Measurements from ENCODE around the gene CTSZ.
A peak's percentile ranks its signal among the peaks of the same experiment; 100 is the strongest.
"Not testable (repeated sequence)": the region's sequence is repeated elsewhere in the genome, so short reads cannot be mapped to it uniquely, and the experiment has no call there.

Gene CTSZ

DNA sequence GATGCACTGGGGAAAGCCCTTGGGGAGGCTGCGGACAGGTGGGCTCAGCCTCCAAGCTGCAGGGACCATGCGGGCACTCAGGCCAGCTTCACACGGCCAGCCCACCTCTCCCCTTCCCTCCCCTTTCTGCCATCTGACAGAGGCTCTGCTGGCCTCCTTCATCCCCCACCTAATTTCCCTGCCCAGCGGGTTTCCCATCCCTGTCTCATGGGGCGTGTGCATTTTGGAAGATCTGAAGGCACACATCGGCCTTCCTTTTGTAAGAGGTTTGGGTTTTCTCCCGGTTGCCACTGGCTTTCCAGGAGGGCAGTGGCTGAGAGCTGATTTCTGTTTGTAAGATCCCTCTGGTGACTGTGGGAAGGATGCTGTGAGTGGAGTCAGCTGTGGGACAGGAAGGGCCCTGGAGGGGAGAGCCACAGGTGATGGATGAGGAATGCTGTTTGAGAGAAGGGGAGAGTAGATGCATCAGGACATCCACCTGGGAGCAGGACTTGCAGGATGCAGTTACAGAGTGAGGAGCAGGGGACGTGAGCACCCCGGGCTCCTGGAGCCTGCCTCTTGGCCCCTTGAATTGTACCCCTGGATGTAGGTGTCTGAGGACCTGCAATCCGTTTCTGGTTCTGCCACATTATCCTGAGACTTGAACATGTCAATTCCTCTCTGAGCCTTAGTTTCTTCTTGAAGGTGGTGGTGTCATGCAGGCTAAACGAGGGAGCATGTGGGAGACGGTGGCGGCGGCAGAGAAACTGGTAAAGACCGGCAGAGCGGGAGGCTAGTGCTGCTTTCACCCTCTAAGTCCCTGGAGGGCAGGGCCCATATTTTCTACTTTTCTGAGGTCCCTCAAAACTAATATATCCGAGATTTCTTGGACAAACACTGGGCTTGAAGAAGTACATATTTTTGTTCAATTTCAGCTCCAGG, 6.2 kb upstream of the CTSZ start:
- peak in 1 of 2 donors; percentile 12 for DNase-seq

DNA sequence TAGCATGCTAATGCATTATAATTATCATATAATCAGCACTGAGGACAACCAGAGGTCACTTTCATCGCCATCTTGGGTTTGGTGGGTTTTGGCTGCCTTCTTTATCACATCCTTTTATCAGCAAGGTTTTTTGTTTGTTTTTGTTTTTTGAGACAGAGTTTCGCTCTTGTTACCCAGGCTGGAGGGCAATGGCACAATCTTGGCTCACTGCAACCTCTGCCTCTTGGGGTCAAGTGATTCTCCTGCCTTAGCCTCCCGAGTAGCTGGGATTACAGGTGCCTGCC, 4.8 kb upstream of the CTSZ start:
- not testable (repeated sequence) for DNase-seq

DNA sequence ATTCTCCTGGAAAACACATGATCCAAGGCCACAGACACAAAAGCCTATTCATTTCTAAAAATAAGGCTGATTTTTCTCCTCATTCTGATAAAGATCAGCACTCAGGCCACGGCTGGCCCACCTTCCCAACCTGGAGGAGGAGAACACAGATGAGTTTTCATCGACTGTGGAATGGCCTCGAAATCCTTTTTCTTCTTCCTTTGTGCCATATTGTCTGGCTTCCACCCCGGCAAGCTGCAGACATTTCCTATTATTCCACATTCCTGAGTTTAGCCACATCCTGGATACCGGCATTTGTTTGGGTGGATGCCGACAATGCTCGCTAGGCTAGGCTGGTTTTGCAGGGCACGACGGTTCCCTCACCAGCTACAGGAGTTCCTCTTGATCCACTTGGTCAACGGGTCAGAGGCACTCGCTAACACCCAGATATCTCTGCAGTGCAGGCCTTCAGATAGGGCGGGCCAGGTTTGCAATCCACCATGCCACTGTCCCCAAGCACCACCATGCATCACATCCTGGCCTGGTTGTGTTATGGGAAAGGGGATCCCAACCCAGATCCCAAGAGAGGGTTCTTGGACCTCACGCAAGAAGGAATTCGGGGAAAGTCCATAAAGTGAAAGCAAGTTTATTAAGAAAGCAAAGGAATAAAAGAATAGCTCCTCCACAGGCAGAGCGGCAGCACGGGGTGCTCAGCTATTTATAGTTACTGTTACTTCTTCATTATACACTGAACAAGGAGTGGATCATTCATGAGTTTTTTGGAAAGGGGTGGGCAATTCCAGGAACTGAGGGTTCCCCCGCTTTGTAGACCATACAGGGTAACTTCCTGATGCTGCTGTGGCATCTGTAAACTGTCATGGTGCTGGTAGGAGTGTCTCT, 4.2 kb upstream of the CTSZ start:
- no peak for DNase-seq

DNA sequence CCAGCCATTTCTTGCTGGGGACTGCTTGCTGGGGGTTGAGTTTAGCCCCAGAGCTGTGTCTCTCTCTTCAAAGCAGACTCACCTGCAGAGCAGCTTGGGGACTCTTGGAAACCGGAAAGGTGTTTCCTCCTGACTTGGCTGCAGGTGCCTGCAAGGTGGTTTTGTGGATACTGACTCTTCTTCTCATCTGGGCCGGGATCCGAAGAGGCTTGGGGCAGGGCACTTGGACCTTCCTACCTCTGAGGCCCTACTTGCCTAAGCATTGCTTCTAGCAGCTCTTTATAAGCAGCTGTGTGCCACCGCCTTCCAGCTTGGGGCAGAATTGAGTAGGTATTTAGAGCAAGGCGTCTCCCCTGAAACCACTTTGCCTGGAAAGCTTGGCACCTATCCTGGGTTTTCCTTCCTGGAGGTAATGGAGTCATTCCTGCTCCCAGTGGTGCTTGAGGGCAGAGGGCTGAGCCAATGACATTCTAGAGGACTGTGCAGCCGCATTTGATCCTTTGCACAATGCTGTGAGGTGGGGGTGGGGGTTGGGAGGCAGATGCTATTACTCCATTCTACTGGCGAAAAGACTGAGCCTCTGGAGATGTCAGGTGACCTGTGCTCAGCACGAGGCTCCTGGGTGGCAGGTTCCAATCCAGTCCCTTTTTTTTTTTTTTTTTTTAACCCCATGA, 3.4 kb upstream of the CTSZ start:
- DNase-seq, result no peak

DNA sequence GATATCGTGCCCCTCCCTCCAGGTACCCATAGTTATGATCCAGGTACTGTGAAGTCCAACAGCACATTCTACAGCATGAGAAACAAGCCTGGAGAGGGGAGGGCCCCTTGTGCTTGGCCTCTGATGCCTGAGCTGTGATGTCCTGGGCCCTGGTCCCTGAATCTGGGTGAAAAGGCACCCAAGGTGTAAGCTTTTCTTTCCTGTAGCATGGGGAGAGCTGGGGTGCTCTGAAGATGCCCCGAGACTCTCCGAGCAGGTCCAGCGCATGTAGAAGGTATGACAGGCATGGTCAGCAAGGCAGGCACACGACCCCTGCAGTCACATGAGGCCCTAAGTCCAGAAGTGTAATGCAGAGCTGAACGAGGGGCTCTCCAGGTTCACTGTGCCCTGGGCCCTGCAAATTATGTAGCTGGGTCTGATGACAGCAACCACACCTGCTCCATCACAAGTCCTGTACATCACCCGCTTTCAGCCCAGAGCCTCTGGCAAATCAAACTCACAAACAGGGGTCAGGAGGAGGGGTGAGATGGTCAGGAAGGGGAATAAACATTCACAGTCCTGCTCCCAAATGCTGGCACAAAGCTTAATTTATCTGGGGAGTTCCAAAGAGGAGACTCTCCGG, 1.8 kb upstream of the CTSZ start:
- no peak for DNase-seq

DNA sequence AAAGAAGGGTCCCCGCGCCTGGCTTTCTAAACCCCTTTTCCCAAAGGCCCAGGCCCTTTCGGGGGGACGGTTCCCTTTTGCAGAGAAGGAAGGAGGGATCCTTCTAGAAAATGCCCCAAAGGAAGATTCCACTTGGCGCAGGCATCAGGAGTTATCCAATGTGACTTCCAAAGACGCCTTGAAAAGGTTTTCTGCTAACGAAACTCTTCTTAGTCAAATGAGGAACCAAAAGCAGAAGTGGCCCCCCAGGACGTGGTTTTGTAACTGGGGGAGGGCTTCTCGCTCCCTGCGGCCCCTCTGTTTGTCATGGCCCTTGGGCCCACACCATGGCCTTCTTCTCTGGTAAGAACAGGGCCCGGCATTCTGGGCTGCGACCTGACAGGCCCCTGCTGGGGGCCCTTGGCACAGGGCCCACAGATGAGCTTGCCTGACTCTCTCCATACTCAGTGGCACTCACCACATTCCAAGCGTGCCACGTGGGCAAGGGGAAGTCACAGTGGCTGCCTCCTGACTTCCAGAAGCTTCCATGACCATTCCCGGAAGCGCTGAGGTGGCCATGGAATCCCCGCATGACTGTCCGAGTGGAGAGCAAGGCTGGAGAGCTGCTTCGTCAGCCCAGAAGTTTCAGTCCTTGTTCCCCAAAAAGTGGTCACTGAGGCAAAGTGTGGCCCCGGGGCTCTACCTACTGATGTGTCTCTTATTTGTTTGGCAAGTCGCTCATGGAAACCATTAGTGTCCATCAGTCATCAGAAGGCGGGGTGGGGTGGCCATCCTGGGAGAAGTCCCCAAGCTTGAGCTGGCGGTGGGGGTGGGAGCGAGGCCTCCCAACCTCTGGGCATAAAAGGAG, 834 bp upstream of the CTSZ start:
- no peak for DNase-seq

DNA sequence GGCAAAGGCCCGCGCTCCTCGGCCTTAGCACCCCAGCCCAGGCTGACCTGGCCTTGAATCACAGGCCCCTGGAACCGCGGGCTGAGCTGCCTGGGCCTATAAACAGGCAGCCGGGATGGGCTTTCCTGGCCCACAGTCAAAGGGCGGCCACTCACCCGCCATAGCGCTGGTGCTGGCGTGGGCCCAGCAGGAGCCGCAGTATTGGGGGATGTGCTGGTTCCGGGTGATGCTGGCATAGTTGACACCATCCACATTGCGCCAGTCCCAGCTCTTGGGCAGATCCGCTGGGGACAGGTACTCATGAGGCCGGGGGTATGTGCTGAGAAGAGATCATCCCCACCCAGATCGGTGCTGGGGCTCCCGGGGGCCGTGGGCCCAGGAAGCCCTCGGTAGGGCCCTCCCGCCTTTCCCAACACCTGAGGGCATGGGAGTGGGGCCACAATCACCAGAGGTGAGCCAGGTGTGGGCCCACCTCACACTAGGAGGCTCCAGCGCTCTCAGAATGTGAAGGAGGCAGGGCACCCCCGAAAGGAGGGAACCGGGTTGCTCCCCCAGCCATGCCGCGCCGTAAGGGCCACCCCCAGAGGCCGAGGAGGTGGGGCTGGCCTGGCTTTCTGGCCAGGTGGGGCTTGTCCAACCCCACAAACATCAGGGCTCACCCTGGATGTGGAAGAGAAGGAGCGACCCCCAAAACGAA, 739 bp downstream of the CTSZ start:
- no peak for DNase-seq

DNA sequence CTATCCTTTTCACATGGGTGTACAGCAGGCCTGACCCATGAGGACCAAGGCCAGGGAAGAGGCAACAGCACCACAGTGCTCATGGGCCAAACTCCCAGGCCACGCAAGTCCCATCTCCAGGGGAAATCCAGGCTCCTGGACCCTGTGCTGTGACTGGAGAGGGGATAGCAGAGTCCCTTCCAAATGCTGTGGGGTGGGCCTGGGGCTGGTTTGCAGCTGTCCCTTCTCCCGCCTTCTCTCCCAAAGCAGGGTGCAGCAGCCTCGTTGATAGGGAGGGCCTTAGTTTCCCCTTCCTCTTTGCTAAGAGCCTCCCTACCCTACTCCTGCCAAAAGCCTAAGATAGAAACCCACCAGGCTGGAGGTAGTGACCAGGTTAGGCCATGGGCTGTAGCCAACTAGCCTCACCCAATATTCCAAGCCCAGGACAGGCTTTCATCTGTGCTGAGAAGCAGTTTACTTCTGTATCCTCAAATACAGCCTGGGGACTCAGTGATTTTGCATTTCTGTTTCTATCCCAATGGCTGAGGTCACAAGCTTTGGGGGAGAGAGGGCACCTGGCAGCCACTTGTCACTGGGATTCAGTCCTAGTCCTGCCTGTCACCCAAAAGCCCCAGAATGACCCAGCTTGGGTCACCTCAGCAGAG, 1.4 kb downstream of the CTSZ start:
- DNase-seq, result no peak

DNA sequence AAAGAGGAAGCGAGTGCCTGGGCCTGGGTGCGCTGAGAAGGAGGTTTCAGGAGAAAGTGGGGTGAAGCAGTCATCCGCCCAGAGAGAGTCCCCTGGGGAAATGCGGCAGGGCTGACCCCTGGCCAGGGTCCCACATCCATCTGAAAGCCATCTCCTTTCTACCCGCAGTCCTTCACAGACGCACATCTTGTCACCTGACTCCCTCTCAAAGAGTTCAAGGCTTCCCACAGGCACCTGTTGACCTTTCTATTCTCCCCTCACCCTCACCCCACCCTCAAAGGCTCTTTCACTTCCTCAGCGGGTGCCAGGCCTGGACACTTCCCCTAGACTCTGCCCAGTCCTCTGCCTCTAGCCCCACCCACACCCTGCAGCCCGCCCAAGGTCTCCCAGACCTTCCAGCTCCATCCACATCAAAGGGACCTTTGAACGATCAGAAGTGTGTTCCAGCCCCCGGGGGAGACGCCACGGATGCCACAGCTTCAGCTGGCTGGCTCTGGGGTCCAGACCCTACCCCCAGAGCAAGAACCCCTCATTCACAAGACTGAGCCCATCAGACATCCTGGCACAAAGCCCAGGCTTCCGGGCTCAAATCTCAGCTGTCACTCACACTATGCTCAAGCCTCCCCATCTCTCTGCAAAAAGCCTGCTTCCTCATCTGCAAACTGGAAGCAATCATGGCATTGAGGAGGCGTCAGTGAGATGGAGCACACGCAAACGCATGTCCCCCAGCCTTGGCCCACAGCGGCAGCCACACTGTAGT, 2.1 kb downstream of the CTSZ start:
- peak in 1 of 2 donors; percentile 39 for DNase-seq

DNA sequence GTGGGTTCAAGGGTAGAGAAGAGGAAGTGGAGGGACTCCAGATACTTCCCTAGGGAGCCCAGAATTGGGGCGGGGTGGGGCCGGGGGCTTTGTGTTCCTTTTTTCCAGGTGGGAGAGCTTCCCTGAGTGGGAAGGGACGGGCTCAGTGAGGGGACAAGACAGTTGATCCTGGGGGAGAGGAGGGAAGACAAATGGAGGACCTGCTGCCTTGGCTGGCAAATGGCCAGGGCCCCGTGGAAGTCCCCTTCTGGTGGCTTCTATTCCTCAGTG, 2.6 kb downstream of the CTSZ start:
- DNase-seq, result peak; percentile 57 to 58

DNA sequence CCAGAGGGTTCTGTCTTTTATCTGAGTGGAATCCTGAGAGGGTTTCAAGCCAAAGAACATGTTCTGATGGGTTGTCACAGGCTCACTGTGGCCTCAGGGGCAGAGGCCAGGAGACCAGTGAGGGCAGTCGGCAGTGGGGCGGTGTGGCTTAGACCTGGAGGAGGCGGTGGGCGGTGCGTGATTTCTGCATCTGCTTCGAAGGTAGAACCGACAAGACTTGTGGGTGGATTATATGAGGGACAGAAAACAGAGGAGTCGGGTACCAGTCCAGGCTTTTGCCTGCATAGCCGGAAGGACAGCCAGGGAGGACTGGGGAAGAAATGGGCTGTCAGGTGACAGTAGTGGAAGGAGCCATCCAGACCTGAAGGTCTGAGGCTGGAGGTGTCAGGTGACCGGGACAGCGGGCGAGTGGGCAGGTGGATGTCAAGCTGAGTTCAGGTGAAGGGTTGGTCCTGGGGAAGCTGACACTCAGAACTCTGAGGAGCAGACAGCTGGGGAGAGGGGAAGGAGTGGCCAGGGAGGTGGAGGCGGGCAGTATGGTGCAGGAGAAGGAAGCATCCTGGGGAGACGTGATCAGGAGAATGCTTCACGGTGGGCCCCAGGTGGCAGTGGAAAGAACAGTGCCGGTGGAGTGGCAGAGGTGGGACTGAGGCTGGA, 3.1 kb downstream of the CTSZ start:
- DNase-seq, result no peak

DNA sequence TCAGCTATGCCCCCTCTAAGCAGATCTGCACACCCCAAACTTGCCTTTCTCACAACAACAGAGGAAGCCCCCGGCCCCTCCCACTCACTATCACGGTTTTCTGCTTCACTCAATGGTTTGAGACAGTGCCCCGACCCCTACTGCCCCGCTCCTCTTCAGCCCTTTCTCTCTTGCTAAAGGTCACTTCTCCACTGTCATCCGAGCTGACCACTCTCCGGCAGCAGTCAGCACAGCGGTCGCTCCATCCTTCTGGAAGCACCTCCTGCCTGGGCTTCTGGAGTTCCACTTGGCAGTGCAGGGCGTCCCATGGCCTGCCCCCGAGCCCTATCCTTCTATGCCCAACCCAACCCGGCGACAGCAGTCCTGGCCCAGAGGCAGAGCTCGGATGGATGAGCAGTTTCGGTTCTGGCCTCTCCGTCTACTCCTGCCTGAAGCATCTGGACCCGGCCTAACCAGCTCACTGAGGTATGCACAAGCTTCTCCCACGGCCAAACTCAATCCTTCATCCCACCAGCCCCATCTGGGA, 4.1 kb downstream of the CTSZ start:
- DNase-seq, result no peak

DNA sequence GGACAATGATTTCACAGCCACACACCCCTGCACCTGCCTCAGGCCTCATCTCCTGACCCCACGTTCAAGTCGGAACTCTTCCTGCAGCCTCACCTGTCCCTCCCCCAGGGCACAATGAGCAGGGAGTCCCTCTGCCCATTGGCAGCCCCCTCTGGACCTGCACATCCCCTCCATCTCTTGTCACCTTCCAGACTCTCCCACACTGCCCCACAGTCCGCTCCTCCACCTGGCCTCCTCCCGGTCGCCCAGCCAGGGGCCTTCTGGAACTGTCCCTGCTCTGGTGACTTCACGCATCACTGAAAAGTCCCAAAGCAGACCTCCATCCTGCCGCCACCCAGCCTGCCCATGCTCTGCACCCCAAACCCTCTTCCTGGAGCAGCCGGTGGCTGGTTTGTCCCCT, 4.7 kb downstream of the CTSZ start:
- DNase-seq, result no peak

DNA sequence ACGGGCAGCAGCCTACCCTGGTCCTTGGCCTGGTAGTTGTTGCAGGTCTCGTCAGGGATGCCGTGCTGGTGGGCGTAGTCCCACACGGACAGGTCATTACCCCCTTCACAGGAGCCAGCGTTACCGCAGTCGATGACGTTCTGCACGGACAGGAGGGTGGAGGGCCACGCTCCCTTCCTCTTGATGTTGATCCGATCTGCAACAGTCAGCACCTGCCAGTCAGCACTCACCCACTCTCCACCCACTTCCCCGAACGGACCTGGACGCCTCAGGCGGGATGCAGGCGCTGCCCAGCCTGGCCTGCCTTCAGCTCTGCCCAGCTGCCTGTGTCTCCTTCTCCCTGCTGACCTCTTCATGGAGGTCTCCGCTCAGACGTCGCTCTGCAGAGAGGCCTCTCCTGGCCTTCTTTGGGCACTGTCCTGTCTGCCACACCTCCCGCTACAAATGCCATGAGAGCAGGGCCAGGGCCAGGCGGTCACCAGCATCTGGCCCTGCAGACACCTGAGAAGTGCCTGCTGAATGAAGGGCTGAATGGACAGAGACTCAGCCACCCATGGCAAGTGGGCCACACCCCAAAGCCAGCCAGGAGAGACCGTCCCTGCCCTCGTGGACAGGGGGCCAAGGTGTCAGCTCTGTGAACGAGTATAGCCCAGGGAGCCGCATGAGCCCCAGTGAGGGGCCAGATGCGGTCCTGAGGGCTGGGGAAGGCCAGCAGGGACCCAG, 5.4 kb downstream of the CTSZ start:
- no peak for DNase-seq

DNA sequence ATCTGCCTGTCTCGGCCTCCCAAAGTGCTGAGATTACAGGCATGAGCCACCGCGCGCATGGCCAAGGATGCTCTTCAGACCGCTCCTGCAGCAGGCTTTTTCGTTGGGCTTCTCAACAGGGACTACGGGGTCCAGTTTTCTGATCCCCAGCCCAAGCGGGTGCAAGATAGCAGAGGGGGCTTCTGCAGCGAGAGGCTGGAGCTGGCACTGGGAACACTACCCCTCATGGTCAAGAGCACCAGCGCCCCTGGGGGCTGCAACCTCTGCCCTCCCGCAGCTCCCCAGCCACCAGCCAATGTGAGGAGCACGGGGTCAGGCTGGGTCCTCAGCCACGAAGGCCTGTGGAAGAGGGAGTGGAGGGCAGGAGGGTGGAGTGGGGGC, 6.0 kb downstream of the CTSZ start:
- no peak for DNase-seq

DNA sequence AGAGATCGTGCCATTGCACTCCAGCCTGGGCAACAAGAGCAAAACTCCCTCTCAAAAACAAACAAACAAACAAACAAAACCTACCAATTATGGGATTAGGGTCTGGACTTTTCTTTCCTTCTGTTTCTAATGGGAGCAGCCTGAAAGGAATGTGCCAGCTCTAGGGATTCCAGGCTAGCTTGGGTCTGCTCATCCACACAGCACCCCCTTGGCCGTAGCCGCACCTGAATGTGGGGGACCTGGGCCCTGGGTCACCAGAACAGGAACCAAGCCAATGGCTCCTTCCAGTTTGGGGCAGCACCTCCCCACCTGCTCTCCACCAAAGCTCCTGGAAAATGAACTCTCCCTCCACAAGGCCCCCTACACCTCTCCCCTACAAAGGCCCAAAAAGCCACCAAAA, 6.7 kb downstream of the CTSZ start:
- no peak for DNase-seq

DNA sequence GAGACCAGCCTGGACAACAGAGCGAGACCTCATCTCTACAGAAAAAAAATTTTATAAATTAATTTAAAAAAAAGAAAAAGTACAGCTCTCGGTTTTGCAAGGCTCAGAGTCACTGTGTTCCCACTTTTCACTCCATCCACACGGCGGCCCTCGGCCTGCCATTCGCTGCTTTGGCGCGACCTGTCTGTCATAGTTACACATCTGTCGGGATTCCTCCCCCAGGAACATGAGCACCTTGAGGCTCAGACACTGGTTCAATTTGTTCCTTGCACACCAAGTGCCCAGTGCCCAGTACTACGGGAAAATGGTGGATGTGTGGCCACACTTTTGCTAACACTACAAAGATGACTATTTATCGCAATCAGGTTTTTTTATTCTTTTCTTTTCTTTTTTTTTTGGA, 8.4 kb downstream of the CTSZ start:
- DNase-seq, result no peak

DNA sequence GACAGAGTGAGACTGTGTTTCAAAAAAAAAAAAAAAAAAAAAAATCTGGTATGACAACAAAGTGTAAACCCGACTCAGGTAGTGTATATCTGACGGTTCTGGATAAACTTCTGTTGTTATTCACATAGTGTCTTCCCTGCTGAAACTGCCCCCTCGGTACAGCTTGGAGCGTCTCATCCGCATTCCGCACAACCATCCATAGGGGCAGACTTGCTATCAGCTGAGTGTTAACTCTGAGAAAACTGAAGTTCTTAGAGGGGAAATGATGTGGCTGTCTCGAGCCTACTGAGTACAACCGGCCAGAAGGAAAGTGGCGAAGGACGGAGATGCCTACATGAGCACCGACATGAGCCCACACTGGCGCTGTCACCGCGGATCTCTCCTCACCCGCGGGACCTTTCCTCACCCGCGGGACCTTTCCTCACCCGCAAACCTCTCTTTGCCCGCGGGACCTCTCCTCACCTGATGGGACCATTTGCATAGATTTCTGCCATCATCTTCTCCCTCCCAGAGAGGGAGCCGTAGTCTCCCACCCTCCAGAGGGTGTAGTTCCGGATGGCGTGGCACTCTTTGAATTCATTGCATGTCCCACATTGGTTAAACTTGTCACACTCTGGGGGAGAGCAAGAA, 9.8 kb downstream of the CTSZ start:
- no peak for DNase-seq

DNA sequence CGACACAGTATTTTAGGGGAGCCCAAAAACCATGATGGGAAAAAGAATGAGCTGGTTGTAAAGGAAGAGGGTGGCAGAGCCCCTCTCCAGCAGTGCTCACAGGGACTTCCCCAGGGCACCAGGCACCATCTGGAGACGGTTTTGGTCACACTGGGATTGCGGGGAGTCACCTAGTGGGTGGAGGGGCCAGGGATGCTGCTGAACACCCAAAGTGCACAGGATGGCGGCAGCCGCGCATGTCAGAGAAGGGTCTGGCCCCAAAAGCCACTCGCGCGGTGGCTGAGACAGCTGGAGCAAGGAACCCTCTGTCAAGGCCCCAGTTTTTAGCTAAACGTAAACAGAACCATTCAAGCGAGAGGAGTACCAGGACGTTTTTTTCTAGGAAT, 10.8 kb downstream of the CTSZ start:
- no peak for DNase-seq

All from stimulated activated CD4-positive, alpha-beta T cell treated with anti-CD3 and anti-CD28 coated beads, Interleukin-2, amount 100 ng/mL, for 24 hours (primary cell).